ENCODE results near the gene RNASE13.

The RNASE13 gene

GRCh38 chr14:21063479-21063878, 28.9 kb upstream of the RNASE13 start:
- DNase-seq = no peak

GRCh38 chr14:21061347-21061668, 26.7 kb upstream of the RNASE13 start:
- DNase-seq = no peak

GRCh38 chr14:21060614-21061346, 26.2 kb upstream of the RNASE13 start:
- no peak for DNase-seq

GRCh38 chr14:21059842-21060613, 25.4 kb upstream of the RNASE13 start:
- DNase-seq = no peak

- no peak for DNase-seq
Measured at GRCh38 chr14:21058903-21059302, 24.3 kb upstream of the RNASE13 start.

GRCh38 chr14:21057803-21058675, 23.4 kb upstream of the RNASE13 start, which contains the start of gene RNASE8:
TSS of gene RNASE8 (plus strand) at chr14:21057822. CDS start at chr14:21057893, 71 bp downstream.
- no peak for DNase-seq

- no peak for DNase-seq
Measured at GRCh38 chr14:21056520-21057163, 22.0 kb upstream of the RNASE13 start.

- no peak for DNase-seq
Measured at GRCh38 chr14:21055432-21056117, 21.0 kb upstream of the RNASE13 start.

- DNase-seq = no peak
Measured at GRCh38 chr14:21054768-21055145, 20.1 kb upstream of the RNASE13 start.

- no peak for DNase-seq
Measured at GRCh38 chr14:21054123-21054767, 19.6 kb upstream of the RNASE13 start.

- DNase-seq = no peak
Measured at GRCh38 chr14:21053184-21054122, 18.8 kb upstream of the RNASE13 start.

GRCh38 chr14:21050597-21050996, 16.0 kb upstream of the RNASE13 start:
- no peak for DNase-seq

GRCh38 chr14:21049271-21049673, 14.7 kb upstream of the RNASE13 start:
- no peak for DNase-seq

GRCh38 chr14:21048638-21049037, 14.0 kb upstream of the RNASE13 start:
- no peak for DNase-seq

- no peak for DNase-seq
Measured at GRCh38 chr14:21047378-21047781, 12.8 kb upstream of the RNASE13 start.

- no peak for DNase-seq
Measured at GRCh38 chr14:21043974-21044618, 9.5 kb upstream of the RNASE13 start.

GRCh38 chr14:21043387-21043973, 8.9 kb upstream of the RNASE13 start:
- no peak for DNase-seq

- no peak for DNase-seq
Measured at GRCh38 chr14:21042918-21043317, 8.3 kb upstream of the RNASE13 start.

GRCh38 chr14:21041676-21042433, 7.2 kb upstream of the RNASE13 start, which contains the start of gene RNASE7:
TSS of gene RNASE7 (plus strand) at chr14:21042362. CDS start at chr14:21042993, 631 bp downstream.
- no peak for DNase-seq

All from activated CD4-positive, alpha-beta T cell treated with anti-CD3 and anti-CD28 coated beads, Interleukin-2, amount 50 U/mL, for 16 hours (primary cell).